Measurements from ENCODE around the gene ERC1. TPM values are rescaled to one million over a fixed set of nuclear protein-coding genes. Genes with fewer than 3 reads are reported as not detected.
"Not testable (repeated sequence)": the region's sequence is repeated elsewhere in the genome, so short reads cannot be mapped to it uniquely, and the experiment has no call there.

Gene ERC1
- polyA plus RNA-seq, 1 donor, result 17.5 TPM

DNA sequence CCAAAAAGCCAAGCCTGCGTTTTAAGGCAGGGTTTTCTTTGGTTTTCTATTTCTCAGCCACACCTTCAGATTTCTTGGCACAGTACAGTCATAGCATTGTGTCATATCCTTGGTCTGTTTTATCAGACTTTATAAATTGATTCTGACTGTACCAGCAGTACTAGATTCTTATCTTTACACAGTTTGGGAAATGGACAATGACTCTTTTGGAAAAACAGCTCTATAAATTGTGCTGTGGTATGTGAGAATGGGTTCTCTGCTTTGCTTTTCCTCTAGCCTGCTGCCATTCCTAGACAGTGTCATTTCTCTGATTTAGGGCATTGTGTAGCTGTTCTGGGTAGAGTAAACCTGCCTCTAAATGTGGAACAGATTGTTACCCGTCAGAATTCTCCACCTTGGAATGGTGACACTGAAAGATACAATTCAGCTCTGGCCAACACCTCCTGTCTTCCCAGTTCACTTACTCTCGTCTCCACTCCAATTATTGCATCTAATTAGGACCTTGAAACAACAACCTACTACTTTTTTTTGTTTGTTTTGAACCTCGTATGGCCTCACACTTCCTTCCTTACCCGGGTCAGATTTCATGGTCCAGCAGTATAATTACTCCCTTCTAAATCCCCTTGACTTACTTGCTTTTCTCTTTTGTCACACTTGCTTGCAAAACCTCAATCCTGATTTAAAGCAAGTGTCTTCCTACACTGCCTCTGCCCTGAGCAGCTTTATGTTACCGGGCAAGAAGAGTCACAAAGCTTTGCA is 226.3 kb downstream of the ERC1 start:
- WGBS (ENCODE audit: insufficient coverage, low lambda C conversion rate), result 31% methylated on average over 4 of the region's 6 CpGs
- no peaks in the 10 kb centered on the region for H3K9me3 ChIP-seq (ENCODE audit: control insufficient read depth, low read depth, low read length)
- peak in 1 of 2 donors; percentile 11 for DNase-seq
- no peaks in the 10 kb centered on the region for H3K36me3 ChIP-seq (ENCODE audit: control insufficient read depth, insufficient read depth, low read length)
- no peaks in the 10 kb centered on the region for H3K4me1 ChIP-seq (ENCODE audit: control insufficient read depth, insufficient read depth, low read length)
- no peak overlapping the region for H3K4me3 ChIP-seq (ENCODE audit: low read length)
- no peaks in the 10 kb centered on the region for H3K27me3 ChIP-seq (ENCODE audit: control insufficient read depth, insufficient read depth, low read length)
- H3K27ac ChIP-seq (ENCODE audit: low read length), result no peak overlapping the region

DNA sequence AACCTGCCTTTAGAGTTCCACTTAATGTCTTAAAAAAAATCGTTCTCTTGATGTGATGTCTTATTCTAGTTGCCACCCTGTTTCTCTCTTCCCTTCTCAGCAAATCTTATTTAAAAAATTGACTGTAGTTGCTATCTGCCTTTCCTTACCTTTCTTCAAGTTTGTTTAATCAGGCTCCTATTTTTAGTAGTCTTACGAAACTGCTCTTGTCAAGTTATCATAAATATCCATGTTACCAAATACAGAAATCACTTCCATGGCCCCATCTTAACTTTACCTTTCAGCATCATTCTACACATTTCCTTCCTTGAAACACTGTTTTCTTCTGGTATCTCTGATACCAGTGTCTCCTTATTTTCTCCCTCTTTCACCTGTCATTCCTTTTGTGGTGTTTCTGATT is 227.3 kb downstream of the ERC1 start:
- 96% methylated on average over 2 of the region's 2 CpGs for WGBS (ENCODE audit: insufficient coverage, low lambda C conversion rate)

DNA sequence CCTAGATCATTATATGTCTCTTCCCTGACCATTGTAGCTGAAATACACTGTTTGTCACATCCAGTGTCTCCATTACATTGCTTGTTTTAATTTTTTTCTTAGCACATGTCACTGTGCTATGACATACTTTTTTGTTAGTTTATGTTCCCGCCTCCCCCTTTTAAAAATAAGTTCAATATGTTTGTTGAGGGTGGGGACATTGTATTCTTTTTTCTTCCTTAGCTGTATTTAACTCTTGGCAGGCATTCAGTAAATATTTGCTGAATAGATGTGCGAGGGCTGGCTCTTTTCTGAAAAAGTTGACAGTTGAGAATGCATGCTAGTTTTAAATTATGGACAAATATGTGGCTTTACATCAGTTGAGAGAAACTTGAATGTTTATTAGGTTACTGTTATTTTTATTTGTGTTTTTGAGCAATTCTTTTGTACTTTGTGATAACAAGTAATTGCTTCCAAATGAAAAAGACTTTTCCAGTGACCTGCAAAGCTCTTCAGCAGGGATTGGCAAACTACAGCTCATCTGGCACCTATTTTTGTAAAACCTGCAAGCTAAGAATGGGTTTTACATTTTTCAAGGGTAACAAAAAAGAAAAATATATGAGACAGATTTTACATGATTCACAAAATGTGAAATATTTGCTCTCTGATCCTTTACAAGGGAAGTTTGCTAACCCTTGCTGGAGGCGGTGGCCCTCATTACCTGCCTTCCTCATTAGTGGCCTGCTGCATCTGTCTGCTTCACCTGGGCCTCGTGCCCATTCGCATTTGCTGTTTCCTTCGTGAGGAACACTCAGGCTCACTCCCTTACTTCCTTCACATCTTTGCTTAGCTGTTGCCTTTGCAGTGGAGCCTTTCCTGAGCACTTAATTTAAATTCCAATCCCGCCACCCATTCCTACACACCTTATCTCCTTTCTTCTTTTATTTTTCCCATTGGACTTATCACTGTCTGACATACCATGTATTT is 229.4 kb downstream of the ERC1 start:
- Histone ChIP-seq H3K27ac (ENCODE audit: low read length) (no peak overlapping the region), H3K9me3 (ENCODE audit: control insufficient read depth, low read depth, low read length) (no peaks in the 10 kb centered on the region), H3K4me3 (ENCODE audit: low read length) (no peak overlapping the region), H3K36me3 (ENCODE audit: control insufficient read depth, insufficient read depth, low read length) (no peaks in the 10 kb centered on the region), H3K27me3 (ENCODE audit: control insufficient read depth, insufficient read depth, low read length) (no peaks in the 10 kb centered on the region), H3K4me1 (ENCODE audit: control insufficient read depth, insufficient read depth, low read length) (no peaks in the 10 kb centered on the region)
- DNase-seq, result no peak
- 77% methylated on average over 3 of the region's 7 CpGs for WGBS (ENCODE audit: insufficient coverage, low lambda C conversion rate)

More for the DNA sequence above, 227.3 kb downstream of the ERC1 start:
- Histone ChIP-seq H3K36me3 (ENCODE audit: control insufficient read depth, insufficient read depth, low read length) (no peaks in the 10 kb centered on the region), H3K27ac (ENCODE audit: low read length) (no peak overlapping the region), H3K27me3 (ENCODE audit: control insufficient read depth, insufficient read depth, low read length) (no peaks in the 10 kb centered on the region), H3K4me3 (ENCODE audit: low read length) (no peak overlapping the region), H3K4me1 (ENCODE audit: control insufficient read depth, insufficient read depth, low read length) (no peaks in the 10 kb centered on the region), H3K9me3 (ENCODE audit: control insufficient read depth, low read depth, low read length) (no peaks in the 10 kb centered on the region)
- no peak for DNase-seq

DNA sequence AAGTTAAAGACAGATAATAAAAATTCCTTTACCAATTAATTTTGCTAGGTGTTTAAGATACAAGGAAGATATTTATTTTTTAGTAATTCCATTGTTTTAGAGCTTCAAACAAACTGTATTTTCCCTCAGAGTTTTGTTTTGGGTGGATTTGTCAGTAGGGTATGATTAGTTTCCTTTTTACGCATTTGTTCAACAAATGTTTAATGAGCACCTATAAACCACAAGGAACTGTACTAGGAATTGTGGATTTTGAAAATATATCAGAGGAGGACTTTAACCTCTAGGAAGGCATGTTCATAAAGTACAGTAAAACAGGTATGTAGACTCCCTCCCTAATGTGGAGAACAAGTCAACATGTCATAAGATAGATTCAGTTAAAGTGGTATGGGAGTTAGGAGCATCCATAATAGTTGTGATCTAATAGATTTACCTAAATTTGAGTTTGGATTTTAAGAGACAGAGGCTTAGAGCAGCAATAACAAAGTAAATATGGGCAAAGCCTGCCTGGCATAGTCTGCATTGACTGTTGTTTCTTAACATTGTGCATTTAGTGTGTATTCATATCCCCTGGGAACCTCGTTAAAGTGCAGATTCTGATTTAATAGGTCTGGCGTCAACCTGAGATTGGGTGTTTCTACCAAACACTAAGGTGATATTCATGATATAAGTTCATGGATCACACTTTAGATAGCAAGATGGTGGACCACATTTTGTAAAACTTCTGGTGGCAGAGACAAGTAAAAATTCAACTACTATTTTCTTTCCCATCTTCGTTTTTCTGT is 232.0 kb downstream of the ERC1 start:
- H3K27me3 ChIP-seq (ENCODE audit: control insufficient read depth, insufficient read depth, low read length), result no peaks in the 10 kb centered on the region
- no peak for DNase-seq
- no peaks in the 10 kb centered on the region for H3K9me3 ChIP-seq (ENCODE audit: control insufficient read depth, low read depth, low read length)
- no peaks in the 10 kb centered on the region for H3K4me1 ChIP-seq (ENCODE audit: control insufficient read depth, insufficient read depth, low read length)
- no peak overlapping the region for H3K27ac ChIP-seq (ENCODE audit: low read length)
- no peaks in the 10 kb centered on the region for H3K36me3 ChIP-seq (ENCODE audit: control insufficient read depth, insufficient read depth, low read length)
- no peak overlapping the region for H3K4me3 ChIP-seq (ENCODE audit: low read length)
- WGBS (ENCODE audit: insufficient coverage, low lambda C conversion rate), result 89% methylated on average over 1 of the region's 4 CpGs

DNA sequence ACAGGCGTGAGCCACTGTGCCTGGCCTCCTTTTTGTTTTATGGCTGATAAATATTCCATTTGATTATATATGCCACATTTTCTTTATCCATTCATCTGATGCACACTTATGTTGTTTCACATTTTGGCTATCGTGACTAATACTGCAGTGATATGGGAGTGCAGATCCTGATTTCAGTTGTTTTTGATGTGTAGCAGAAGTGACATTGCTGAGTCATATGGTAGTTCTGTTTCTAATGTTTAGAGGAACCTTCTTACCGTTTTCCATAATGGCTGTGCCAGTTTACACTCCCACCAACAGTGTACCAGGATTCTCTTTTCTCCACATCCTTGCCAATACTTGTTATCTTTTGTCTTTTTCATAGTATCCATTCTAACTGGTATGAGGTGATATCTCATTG is 235.9 kb downstream of the ERC1 start:
- Histone ChIP-seq H3K27me3 (ENCODE audit: control insufficient read depth, insufficient read depth, low read length) (no peaks in the 10 kb centered on the region), H3K36me3 (ENCODE audit: control insufficient read depth, insufficient read depth, low read length) (no peaks in the 10 kb centered on the region), H3K4me1 (ENCODE audit: control insufficient read depth, insufficient read depth, low read length) (no peaks in the 10 kb centered on the region), H3K9me3 (ENCODE audit: control insufficient read depth, low read depth, low read length) (peaks cover 4% of the 10 kb centered on the region), H3K27ac (ENCODE audit: low read length) (no peak overlapping the region), H3K4me3 (ENCODE audit: low read length) (no peak overlapping the region)
- 90% methylated on average over 2 of the region's 3 CpGs for WGBS (ENCODE audit: insufficient coverage, low lambda C conversion rate)
- DNase-seq, result no peak

DNA sequence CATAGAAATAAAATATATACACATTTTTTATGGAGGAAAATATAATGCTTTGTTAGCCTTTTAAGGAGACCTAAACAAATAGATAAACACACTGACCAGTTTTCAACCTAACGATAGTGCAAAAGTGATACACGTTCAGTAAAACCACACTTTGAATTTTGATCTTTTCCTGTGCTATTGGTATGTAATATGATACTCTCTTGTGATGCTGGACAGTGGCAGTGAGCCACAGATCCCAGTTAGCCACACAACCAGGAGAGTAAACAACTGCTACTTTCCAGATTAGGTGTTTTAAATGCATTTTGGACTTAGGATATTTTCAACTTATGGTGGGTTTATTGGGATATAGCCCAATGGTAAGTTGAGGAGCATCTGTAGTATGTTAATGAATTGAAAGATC is 243.1 kb downstream of the ERC1 start:
- no peak overlapping the region for H3K27ac ChIP-seq (ENCODE audit: low read length)
- H3K4me1 ChIP-seq (ENCODE audit: control insufficient read depth, insufficient read depth, low read length), result no peaks in the 10 kb centered on the region
- no peak for DNase-seq
- peaks cover 11% of the 10 kb centered on the region for H3K36me3 ChIP-seq (ENCODE audit: control insufficient read depth, insufficient read depth, low read length)
- no CpG with 5 or more reads among the region's 2 CpGs for WGBS (ENCODE audit: insufficient coverage, low lambda C conversion rate)
- H3K9me3 ChIP-seq (ENCODE audit: control insufficient read depth, low read depth, low read length), result peaks cover 4% of the 10 kb centered on the region
- H3K4me3 ChIP-seq (ENCODE audit: low read length), result no peak overlapping the region
- no peaks in the 10 kb centered on the region for H3K27me3 ChIP-seq (ENCODE audit: control insufficient read depth, insufficient read depth, low read length)

DNA sequence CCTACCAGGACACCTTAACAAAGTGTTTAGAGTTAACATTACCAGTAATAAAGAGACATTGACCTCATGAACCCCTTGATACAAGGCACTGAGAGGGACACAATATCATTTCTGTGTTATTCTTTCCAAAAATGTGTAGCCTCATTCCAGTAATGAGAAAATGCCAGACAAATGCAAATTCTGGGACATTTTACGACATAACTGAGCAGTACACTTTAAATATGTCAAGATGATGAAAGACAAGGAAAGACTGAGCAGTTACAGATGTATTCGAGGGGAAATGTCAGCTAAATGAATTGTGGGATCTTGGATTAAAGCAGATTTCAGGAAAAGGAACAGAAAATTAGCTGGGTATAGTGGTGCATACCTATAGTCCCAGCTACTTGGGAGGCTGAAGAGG is 255.6 kb downstream of the ERC1 start:
- Histone ChIP-seq H3K4me3 (ENCODE audit: low read length) (no peak overlapping the region), H3K27ac (ENCODE audit: low read length) (no peak overlapping the region), H3K4me1 (ENCODE audit: control insufficient read depth, insufficient read depth, low read length) (no peaks in the 10 kb centered on the region), H3K9me3 (ENCODE audit: control insufficient read depth, low read depth, low read length) (no peaks in the 10 kb centered on the region), H3K27me3 (ENCODE audit: control insufficient read depth, insufficient read depth, low read length) (no peaks in the 10 kb centered on the region), H3K36me3 (ENCODE audit: control insufficient read depth, insufficient read depth, low read length) (no peaks in the 10 kb centered on the region)
- DNase-seq, result peak in 1 of 2 donors; percentile 3
- WGBS (ENCODE audit: insufficient coverage, low lambda C conversion rate), result 63% methylated on average over 2 of the region's 2 CpGs

DNA sequence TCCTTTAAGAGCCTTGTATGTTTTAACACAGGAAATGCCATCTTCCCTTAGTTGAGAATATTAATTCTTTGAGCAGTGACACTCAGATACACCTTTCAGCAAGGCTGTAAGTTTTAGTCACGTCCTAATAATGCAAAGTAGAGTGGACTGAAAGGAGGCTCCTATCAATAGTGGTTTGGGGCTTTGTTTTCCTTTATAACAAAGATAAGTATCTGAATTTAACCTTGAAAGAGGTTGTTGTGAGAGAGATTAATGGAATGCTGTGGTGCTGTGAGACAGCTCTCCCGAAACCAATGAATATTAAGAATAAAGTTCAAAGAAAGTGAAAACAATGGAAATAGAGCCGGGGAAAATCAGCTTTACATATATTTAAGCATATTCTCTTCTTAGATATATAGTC is 259.6 kb downstream of the ERC1 start:
- no peaks in the 10 kb centered on the region for H3K36me3 ChIP-seq (ENCODE audit: control insufficient read depth, insufficient read depth, low read length)
- no peak overlapping the region for H3K27ac ChIP-seq (ENCODE audit: low read length)
- no peaks in the 10 kb centered on the region for H3K27me3 ChIP-seq (ENCODE audit: control insufficient read depth, insufficient read depth, low read length)
- no peaks in the 10 kb centered on the region for H3K4me1 ChIP-seq (ENCODE audit: control insufficient read depth, insufficient read depth, low read length)
- WGBS (ENCODE audit: insufficient coverage, low lambda C conversion rate), result 75% methylated on average over 1 of the region's 3 CpGs
- no peak overlapping the region for H3K4me3 ChIP-seq (ENCODE audit: low read length)
- DNase-seq, result no peak
- no peaks in the 10 kb centered on the region for H3K9me3 ChIP-seq (ENCODE audit: control insufficient read depth, low read depth, low read length)

DNA sequence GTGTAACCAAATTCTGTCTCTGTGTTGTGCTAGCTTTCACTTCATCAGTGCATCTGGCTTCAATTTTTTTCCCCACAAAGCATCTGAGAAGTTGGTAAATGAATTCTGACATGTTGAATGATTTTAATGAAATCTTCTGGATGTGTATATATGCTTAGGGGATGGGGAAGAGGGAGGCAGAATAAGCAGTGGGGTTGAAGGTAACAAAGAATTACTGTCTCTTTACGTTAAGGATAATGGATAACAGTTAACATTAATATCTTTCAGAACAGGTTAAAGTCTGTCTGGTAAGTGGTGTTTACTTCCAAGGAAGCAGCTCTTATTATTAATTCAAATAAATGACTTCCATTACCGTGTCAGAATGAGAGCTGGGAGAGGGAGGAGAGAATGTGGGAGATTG is 261.7 kb downstream of the ERC1 start:
- H3K4me1 ChIP-seq (ENCODE audit: control insufficient read depth, insufficient read depth, low read length), result no peaks in the 10 kb centered on the region
- DNase-seq, result no peak
- no peak overlapping the region for H3K4me3 ChIP-seq (ENCODE audit: low read length)
- H3K36me3 ChIP-seq (ENCODE audit: control insufficient read depth, insufficient read depth, low read length), result peaks cover 4% of the 10 kb centered on the region
- no peaks in the 10 kb centered on the region for H3K9me3 ChIP-seq (ENCODE audit: control insufficient read depth, low read depth, low read length)
- no CpG with 5 or more reads among the region's 2 CpGs for WGBS (ENCODE audit: insufficient coverage, low lambda C conversion rate)
- H3K27me3 ChIP-seq (ENCODE audit: control insufficient read depth, insufficient read depth, low read length), result no peaks in the 10 kb centered on the region
- no peak overlapping the region for H3K27ac ChIP-seq (ENCODE audit: low read length)

DNA sequence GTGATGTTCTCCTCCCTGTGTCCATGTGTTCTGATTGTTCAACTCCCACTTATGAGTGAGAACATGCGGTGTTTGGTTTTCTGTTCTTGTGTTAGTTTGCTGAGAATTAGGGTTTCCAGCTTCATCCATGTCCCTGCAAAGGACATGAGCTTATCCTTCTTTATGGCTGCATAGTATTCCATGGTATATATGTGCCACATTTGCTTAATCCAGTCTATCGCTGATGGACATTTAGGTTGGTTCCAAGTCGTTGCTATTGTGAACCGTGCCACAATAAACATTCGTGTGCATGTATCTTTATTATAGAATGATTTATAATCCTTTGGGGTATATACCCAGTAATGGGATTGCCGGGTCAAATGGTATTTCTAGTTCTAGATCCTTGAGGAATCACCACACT is 264.1 kb downstream of the ERC1 start:
- not testable (repeated sequence) for H3K4me1 ChIP-seq (ENCODE audit: control insufficient read depth, insufficient read depth, low read length); DNase-seq
- WGBS (ENCODE audit: insufficient coverage, low lambda C conversion rate), result no CpG with 5 or more reads among the region's 6 CpGs

More for the DNA sequence above, 264.1 kb downstream of the ERC1 start:
- not testable (repeated sequence) for H3K4me3 ChIP-seq (ENCODE audit: low read length); H3K27ac ChIP-seq (ENCODE audit: low read length); H3K36me3 ChIP-seq (ENCODE audit: control insufficient read depth, insufficient read depth, low read length); H3K9me3 ChIP-seq (ENCODE audit: control insufficient read depth, low read depth, low read length); H3K27me3 ChIP-seq (ENCODE audit: control insufficient read depth, insufficient read depth, low read length)
